Endodermal cell (in vitro differentiated cells): ENCODE measurements around the gene TNRC6C. TPM values are rescaled to one million over a fixed set of nuclear protein-coding genes. Genes with fewer than 3 reads are reported as not detected.

Experiments
- DNase-seq: peaks from one replicate; pipeline ENCODE4 v3.0.0-alpha.2; 2017
- H3K27ac ChIP-seq: 2 replicates; pipeline ENCODE4 v1.5.1; 2013; ENCODE audit warnings: mild to moderate bottlenecking, low read depth, low read length, moderate library complexity
- H3K27me3 ChIP-seq: 2 replicates; pipeline ENCODE4 v1.6.1; 2013; ENCODE audit warnings: mild to moderate bottlenecking, low read length, moderate library complexity; ENCODE audit not compliant: insufficient read depth, control insufficient read depth, poor library complexity, severe bottlenecking
- H3K36me3 ChIP-seq: 2 replicates; pipeline ENCODE4 v1.7.0; 2013; ENCODE audit warnings: mild to moderate bottlenecking, low read length, moderate library complexity; ENCODE audit not compliant: control insufficient read depth, insufficient read depth
- H3K4me1 ChIP-seq: one replicate; pipeline ENCODE4 v1.7.0; 2013; ENCODE audit warnings: low read length; ENCODE audit not compliant: control insufficient read depth, insufficient read depth
- H3K4me3 ChIP-seq: 2 replicates; pipeline ENCODE4 v1.5.1; 2013; ENCODE audit warnings: mild to moderate bottlenecking, low read length, moderate library complexity
- H3K9ac ChIP-seq: 2 replicates; pipeline ENCODE4 v1.6.1; 2013; ENCODE audit warnings: mild to moderate bottlenecking, low read length, moderate library complexity; ENCODE audit not compliant: poor library complexity, severe bottlenecking; ENCODE audit errors: extremely low read depth
- H3K9me3 ChIP-seq: 2 replicates; pipeline ENCODE4 v1.6.1; 2013; ENCODE audit warnings: mild to moderate bottlenecking, low read length, moderate library complexity; ENCODE audit not compliant: control insufficient read depth
- H3K27ac Mint-ChIP-seq: 2 replicates; pipeline ENCODE4 v1.8.0; 2020; ENCODE audit warnings: mixed read lengths
- H3K27me3 Mint-ChIP-seq: 2 replicates; pipeline ENCODE4 v1.8.0; 2021; ENCODE audit warnings: mild to moderate bottlenecking, mixed read lengths; ENCODE audit not compliant: insufficient read depth
- H3K36me3 Mint-ChIP-seq: 2 replicates; pipeline ENCODE4 v1.8.0; 2020; ENCODE audit warnings: low read depth, mixed read lengths
- H3K4me1 Mint-ChIP-seq: 2 replicates; pipeline ENCODE4 v1.8.0; 2020; ENCODE audit warnings: mixed read lengths
- H3K4me3 Mint-ChIP-seq: 2 replicates; pipeline ENCODE4 v1.8.0; 2020; ENCODE audit warnings: mild to moderate bottlenecking, moderate library complexity, mixed read lengths
- H3K9me3 Mint-ChIP-seq: 2 replicates; pipeline ENCODE4 v1.8.0; 2020; ENCODE audit warnings: mild to moderate bottlenecking, mixed read lengths
- WGBS, 2 experiments: methylation state at CpG; one replicate each; pipeline versions ENCODE4 v1.1.5 to v1.1.7; 2013; ENCODE audit warnings: missing lambda C conversion rate in 2 of 2, mixed read lengths in 1 of 2; ENCODE audit not compliant: insufficient coverage in 1 of 2, insufficient read length in 1 of 2; 5-methylcytosine and 5-hydroxymethylcytosine counted together
- total RNA-seq, 2 donors: library from RNA; stranded (reverse); fragmentation: NEBNext Ultra II Directional in 1 of 2; extraction: Animal tissue kit (Norgen Biotek cat#: 25700) in 1 of 2; gene quantifications; 2 replicates in 1 of 2; 3 replicates in 1 of 2; pipeline ENCODE4 v1.2.1, GENCODE V29; 2021
- TF ChIP-seq, protein P1 (sequence below): fragments of 200-600 bp; sonication (generic); conservative IDR thresholded peaks from 2 replicates; pipeline ENCODE4 v1.5.0; 2021; ENCODE audit warnings: antibody characterized with exemption, mild to moderate bottlenecking

Gene TNRC6C
- total RNA-seq, 2 donors from 2014 or later = 22.4 to 40.2 TPM

DNA sequence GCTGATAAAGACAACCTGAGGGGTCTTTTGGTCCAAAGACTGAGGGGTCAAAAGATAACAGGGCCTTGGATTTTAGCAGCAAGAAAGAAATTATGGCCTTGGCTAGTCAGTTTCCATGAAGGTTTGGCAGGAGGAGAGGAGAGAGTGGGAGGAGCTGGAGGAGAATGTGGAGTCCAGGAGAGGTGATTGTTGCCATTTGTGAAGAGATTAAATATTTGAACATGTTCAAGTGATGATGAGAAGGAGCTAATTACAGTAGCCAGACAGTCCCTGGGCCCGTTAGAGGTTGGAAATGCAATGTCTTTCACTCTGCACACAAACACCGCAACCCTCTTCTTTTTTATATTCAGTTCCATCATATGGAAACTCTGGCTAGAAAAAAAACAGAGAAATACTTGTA, 68.6 kb downstream of the TNRC6C start:
- Mint-ChIP-seq H3K27ac (no peak overlapping the region), H3K27me3 (no peaks in the 10 kb centered on the region), H3K4me1 (no peaks in the 10 kb centered on the region), H3K4me3 (no peak overlapping the region), H3K36me3 (peaks cover 8% of the 10 kb centered on the region), H3K9me3 (no peaks in the 10 kb centered on the region)
- no peaks in the 10 kb centered on the region for H3K27me3 ChIP-seq
- no peak overlapping the region for H3K27ac ChIP-seq
- H3K4me1 ChIP-seq = no peaks in the 10 kb centered on the region
- no peaks in the 10 kb centered on the region for H3K9me3 ChIP-seq
- no peak for DNase-seq
- TF ChIP-seq, protein P1, sequence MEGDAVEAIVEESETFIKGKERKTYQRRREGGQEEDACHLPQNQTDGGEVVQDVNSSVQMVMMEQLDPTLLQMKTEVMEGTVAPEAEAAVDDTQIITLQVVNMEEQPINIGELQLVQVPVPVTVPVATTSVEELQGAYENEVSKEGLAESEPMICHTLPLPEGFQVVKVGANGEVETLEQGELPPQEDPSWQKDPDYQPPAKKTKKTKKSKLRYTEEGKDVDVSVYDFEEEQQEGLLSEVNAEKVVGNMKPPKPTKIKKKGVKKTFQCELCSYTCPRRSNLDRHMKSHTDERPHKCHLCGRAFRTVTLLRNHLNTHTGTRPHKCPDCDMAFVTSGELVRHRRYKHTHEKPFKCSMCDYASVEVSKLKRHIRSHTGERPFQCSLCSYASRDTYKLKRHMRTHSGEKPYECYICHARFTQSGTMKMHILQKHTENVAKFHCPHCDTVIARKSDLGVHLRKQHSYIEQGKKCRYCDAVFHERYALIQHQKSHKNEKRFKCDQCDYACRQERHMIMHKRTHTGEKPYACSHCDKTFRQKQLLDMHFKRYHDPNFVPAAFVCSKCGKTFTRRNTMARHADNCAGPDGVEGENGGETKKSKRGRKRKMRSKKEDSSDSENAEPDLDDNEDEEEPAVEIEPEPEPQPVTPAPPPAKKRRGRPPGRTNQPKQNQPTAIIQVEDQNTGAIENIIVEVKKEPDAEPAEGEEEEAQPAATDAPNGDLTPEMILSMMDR = no peak
- 94% methylated on average over 2 of the region's 2 CpGs; no CpG with 5 or more reads in 1 of the 2 experiments for WGBS, 2 experiments
- H3K9ac ChIP-seq = no peak overlapping the region
- H3K4me3 ChIP-seq = no peak overlapping the region
- peaks cover 18% of the 10 kb centered on the region for H3K36me3 ChIP-seq

GRCh38 chr17:78029697-78030096, 71.2 kb downstream of the TNRC6C start:
- H3K36me3 Mint-ChIP-seq = peaks cover 23% of the 10 kb centered on the region
- H3K27me3 Mint-ChIP-seq = no peaks in the 10 kb centered on the region
- 83 to 94% methylated on average over 1 of the region's 1 CpG for WGBS, 2 experiments
- DNase-seq = no peak
- no peak overlapping the region for H3K9ac ChIP-seq
- peaks cover 35% of the 10 kb centered on the region for H3K36me3 ChIP-seq
- TF ChIP-seq, protein P1 = no peak
- H3K9me3 Mint-ChIP-seq = no peaks in the 10 kb centered on the region
- no peaks in the 10 kb centered on the region for H3K9me3 ChIP-seq
- no peak overlapping the region for H3K27ac ChIP-seq
- H3K27ac Mint-ChIP-seq = no peak overlapping the region
- H3K4me1 Mint-ChIP-seq = no peaks in the 10 kb centered on the region
- H3K4me3 Mint-ChIP-seq = no peak overlapping the region
- no peak overlapping the region for H3K4me3 ChIP-seq
- no peaks in the 10 kb centered on the region for H3K4me1 ChIP-seq
- H3K27me3 ChIP-seq = no peaks in the 10 kb centered on the region

DNA sequence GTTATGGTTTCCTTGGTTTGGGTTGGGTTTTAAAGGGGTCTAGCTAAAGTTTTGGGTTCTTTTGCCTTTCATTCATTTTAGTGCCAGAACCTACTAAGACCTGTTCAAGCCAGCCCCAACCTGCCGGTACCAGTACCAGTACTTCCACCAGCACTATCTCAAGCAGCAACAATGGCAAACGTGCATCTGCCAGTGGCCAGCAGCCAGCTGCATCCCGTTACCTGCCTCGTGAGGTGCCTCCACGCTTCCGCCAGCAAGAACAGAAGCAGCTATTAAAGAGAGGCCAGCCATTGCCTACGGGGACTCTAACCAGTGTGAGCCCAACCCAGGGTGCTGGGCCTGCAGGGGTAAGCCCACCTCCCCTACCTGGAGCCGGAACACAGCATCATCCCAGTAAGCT, 72.9 kb downstream of the TNRC6C start:
- H3K36me3 ChIP-seq = peaks cover 46% of the 10 kb centered on the region
- H3K4me3 Mint-ChIP-seq = no peak overlapping the region
- no peak overlapping the region for H3K4me3 ChIP-seq
- H3K9me3 Mint-ChIP-seq = no peaks in the 10 kb centered on the region
- H3K36me3 Mint-ChIP-seq = peaks cover 32% of the 10 kb centered on the region
- H3K27ac ChIP-seq = no peak overlapping the region
- TF ChIP-seq, protein P1 = no peak
- H3K4me1 ChIP-seq = no peaks in the 10 kb centered on the region
- DNase-seq = no peak
- H3K27me3 Mint-ChIP-seq = no peaks in the 10 kb centered on the region
- H3K27ac Mint-ChIP-seq = no peak overlapping the region
- no peak overlapping the region for H3K9ac ChIP-seq
- 94 to 100% methylated on average over 3 to 8 of the region's 8 CpGs for WGBS, 2 experiments
- H3K4me1 Mint-ChIP-seq = no peaks in the 10 kb centered on the region
- H3K9me3 ChIP-seq = no peaks in the 10 kb centered on the region
- no peaks in the 10 kb centered on the region for H3K27me3 ChIP-seq
